Erythroblast (primary cell): ENCODE results near the gene CWH43.
"Not testable (repeated sequence)": the region's sequence is repeated elsewhere in the genome, so short reads cannot be mapped to it uniquely, and the experiment has no call there.

Experiments used
- DNase-seq, 2 experiments: peaks; one replicate each; lab custom pipeline; 2025; lab: John Stamatoyannopoulos, UW
- GATA1 ChIP-seq: IDR thresholded peaks from 2 replicates; pipeline ENCODE4 v1.6.1; 2011; ENCODE audit warnings: low read depth, mild to moderate bottlenecking, control low read depth, low read length, moderate library complexity
- POLR2A ChIP-seq: IDR thresholded peaks from 2 replicates; pipeline ENCODE4 v1.6.1; 2011; ENCODE audit warnings: mild to moderate bottlenecking, low read length

Gene CWH43

GRCh38 chr4:48985976-48986653, at the start of gene CWH43:
CWH43 (plus strand) TSS chr4:48986275; CDS start chr4:48986430, 155 bp downstream.
- no peak for DNase-seq
- TF ChIP-seq POLR2A (no peak), GATA1 (no peak)

GRCh38 chr4:48937033-48937432, 49.0 kb upstream of the CWH43 start:
- no peak for DNase-seq
- TF ChIP-seq POLR2A = no peak
- TF ChIP-seq GATA1 = no peak

GRCh38 chr4:48938831-48939230, 47.2 kb upstream of the CWH43 start:
- TF ChIP-seq GATA1 = no peak
- no peak for TF ChIP-seq POLR2A
- no peak for DNase-seq

GRCh38 chr4:48939785-48940184, 46.3 kb upstream of the CWH43 start:
- no peak for DNase-seq
- no peak for TF ChIP-seq POLR2A

- no peak for TF ChIP-seq POLR2A
- TF ChIP-seq GATA1 = no peak
- DNase-seq = no peak
These were observed 42.7 kb upstream of the CWH43 start for GRCh38 chr4:48943387-48943786.

- TF ChIP-seq GATA1 (no peak), POLR2A (no peak)
- no peak for DNase-seq
These were observed 41.8 kb upstream of the CWH43 start for GRCh38 chr4:48944252-48944651.

GRCh38 chr4:48944756-48945241, 41.3 kb upstream of the CWH43 start:
- peak; percentile 59 to 71 for DNase-seq
- no peak for TF ChIP-seq POLR2A
- TF ChIP-seq GATA1 = no peak

- TF ChIP-seq GATA1 (no peak), POLR2A (no peak)
- no peak for DNase-seq
These were observed 40.1 kb upstream of the CWH43 start for GRCh38 chr4:48945981-48946380.

GRCh38 chr4:48947731-48948130, 38.3 kb upstream of the CWH43 start:
- no peak for DNase-seq

GRCh38 chr4:48949086-48949485, 37.0 kb upstream of the CWH43 start:
- DNase-seq = no peak
- TF ChIP-seq POLR2A (no peak), GATA1 (no peak)

More at GRCh38 chr4:48947731-48948130, 38.3 kb upstream of the CWH43 start:
- TF ChIP-seq POLR2A = no peak
- no peak for TF ChIP-seq GATA1

- no peak for TF ChIP-seq POLR2A
- no peak for TF ChIP-seq GATA1
- no peak for DNase-seq
These were observed 36.4 kb upstream of the CWH43 start for GRCh38 chr4:48949518-48950219.

GRCh38 chr4:48954314-48954713, 31.8 kb upstream of the CWH43 start:
- TF ChIP-seq GATA1 (no peak), POLR2A (no peak)
- no peak for DNase-seq

GRCh38 chr4:48957366-48957765, 28.7 kb upstream of the CWH43 start:
- DNase-seq = not testable (repeated sequence)

- TF ChIP-seq GATA1 (no peak), POLR2A (no peak)
- DNase-seq = no peak
These were observed 27.5 kb upstream of the CWH43 start for GRCh38 chr4:48958582-48958981.
